ENCODE results near the gene SCAMP5.
A peak's percentile ranks its signal among the peaks of the same experiment; 100 is the strongest.

Gene SCAMP5

DNA sequence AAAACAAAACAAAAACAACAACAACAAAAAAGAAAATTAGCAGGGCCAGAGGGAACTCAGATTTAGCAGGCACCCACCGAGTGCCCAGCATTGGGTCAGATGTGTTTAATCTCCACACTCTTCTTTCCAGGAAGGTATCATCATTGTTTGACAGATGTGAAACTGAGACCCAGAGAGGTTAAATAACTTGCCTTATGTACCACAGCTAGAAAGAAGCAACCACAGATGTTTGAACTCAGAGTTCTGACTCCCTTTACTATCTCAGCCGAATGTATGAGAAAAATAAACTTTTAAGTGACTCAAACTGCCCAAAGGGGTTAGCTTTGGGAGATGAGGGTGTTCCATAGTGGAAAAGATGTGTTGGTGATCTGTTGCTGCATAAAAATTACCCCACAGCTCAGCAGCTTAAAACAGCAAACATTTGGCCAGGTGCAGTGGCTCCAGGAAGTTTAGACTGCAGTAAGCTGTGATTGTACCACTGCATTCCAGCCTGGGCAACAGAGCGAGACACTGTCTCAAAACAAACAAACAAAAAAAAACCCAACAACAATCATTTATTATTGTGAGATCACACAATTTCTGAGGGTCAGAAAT lies 34.3 kb upstream of the SCAMP5 start:
- Histone ChIP-seq H4K20me1 (ENCODE audit: insufficient read depth, low read length, poor library complexity, severe bottlenecking) (no peaks in the 10 kb centered on the region), H3K9me2 (replicated peaks; ENCODE audit: low read depth, low read length) (no peaks in the 10 kb centered on the region), H3K9ac (ENCODE audit: low read depth, low read length, poor library complexity, severe bottlenecking) (no peak overlapping the region), H2AFZ (ENCODE audit: low read length) (peak overlapping the region; percentile 73), H3K4me2 (ENCODE audit: low read depth, low read length, poor library complexity, severe bottlenecking) (no peak overlapping the region), H3K27me3 (ENCODE audit: insufficient read depth, low read length, poor library complexity, severe bottlenecking) (no peaks in the 10 kb centered on the region), H3K36me3 (ENCODE audit: insufficient read depth, low read length) (no peaks in the 10 kb centered on the region), H3K4me3 (ENCODE audit: low read length, poor library complexity, severe bottlenecking) (no peak overlapping the region), H3K79me2 (ENCODE audit: insufficient read depth, low read length) (no peaks in the 10 kb centered on the region), H3K4me1 (ENCODE audit: insufficient read depth, low read length, poor library complexity, severe bottlenecking) (peaks cover 3% of the 10 kb centered on the region), H3F3A (ENCODE audit: low read depth) (no peaks in the 10 kb centered on the region), H3K9me3 (ENCODE audit: insufficient read depth, low read depth, low read length) (no peaks in the 10 kb centered on the region)
- TF ChIP-seq, protein P1, sequence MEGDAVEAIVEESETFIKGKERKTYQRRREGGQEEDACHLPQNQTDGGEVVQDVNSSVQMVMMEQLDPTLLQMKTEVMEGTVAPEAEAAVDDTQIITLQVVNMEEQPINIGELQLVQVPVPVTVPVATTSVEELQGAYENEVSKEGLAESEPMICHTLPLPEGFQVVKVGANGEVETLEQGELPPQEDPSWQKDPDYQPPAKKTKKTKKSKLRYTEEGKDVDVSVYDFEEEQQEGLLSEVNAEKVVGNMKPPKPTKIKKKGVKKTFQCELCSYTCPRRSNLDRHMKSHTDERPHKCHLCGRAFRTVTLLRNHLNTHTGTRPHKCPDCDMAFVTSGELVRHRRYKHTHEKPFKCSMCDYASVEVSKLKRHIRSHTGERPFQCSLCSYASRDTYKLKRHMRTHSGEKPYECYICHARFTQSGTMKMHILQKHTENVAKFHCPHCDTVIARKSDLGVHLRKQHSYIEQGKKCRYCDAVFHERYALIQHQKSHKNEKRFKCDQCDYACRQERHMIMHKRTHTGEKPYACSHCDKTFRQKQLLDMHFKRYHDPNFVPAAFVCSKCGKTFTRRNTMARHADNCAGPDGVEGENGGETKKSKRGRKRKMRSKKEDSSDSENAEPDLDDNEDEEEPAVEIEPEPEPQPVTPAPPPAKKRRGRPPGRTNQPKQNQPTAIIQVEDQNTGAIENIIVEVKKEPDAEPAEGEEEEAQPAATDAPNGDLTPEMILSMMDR (conservative IDR thresholded peaks at IDR 0.05; ENCODE audit: low read length), result no peak
- TF ChIP-seq EZH2phosphoT487 (IDR thresholded peaks at IDR 0.05; ENCODE audit: borderline replicate concordance), result no peak

- Histone ChIP-seq H3K9ac (ENCODE audit: low read depth, low read length, poor library complexity, severe bottlenecking) (no peak overlapping the region), H4K20me1 (ENCODE audit: insufficient read depth, low read length, poor library complexity, severe bottlenecking) (no peaks in the 10 kb centered on the region), H3F3A (ENCODE audit: low read depth) (no peaks in the 10 kb centered on the region), H3K9me3 (ENCODE audit: insufficient read depth, low read depth, low read length) (no peaks in the 10 kb centered on the region), H2AFZ (ENCODE audit: low read length) (peak overlapping the region; percentile 73), H3K27me3 (ENCODE audit: insufficient read depth, low read length, poor library complexity, severe bottlenecking) (no peaks in the 10 kb centered on the region), H3K36me3 (ENCODE audit: insufficient read depth, low read length) (no peaks in the 10 kb centered on the region), H3K79me2 (ENCODE audit: insufficient read depth, low read length) (no peaks in the 10 kb centered on the region), H3K4me3 (ENCODE audit: low read length, poor library complexity, severe bottlenecking) (no peak overlapping the region), H3K4me1 (ENCODE audit: insufficient read depth, low read length, poor library complexity, severe bottlenecking) (peaks cover 3% of the 10 kb centered on the region), H3K4me2 (ENCODE audit: low read depth, low read length, poor library complexity, severe bottlenecking) (no peak overlapping the region), H3K9me2 (replicated peaks; ENCODE audit: low read depth, low read length) (no peaks in the 10 kb centered on the region)
- TF ChIP-seq EZH2phosphoT487 (IDR thresholded peaks at IDR 0.05; ENCODE audit: borderline replicate concordance), result no peak
- TF ChIP-seq, protein P1 (conservative IDR thresholded peaks at IDR 0.05; ENCODE audit: low read length), result no peak
Measured at GRCh38 chr15:74961616-74962015, 33.7 kb upstream of the SCAMP5 start.

DNA sequence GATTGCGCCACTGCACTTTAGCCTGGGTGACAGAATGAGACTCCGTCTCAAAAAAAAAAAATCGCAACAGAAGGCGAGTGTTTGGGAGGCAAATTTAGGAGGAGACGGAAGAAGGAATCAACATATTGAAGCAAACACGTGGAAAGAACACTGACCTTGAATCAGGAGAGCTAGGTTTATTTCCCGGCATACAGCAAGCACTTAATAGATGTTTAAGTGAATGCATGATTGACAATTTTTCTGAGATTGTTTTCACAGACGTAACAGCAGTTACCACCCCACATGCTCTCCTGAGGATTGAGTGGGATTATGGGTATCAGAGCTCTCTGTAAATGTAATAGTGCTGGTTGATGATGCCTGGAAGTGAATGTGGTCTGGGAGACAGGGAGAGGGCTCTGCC lies 33.1 kb upstream of the SCAMP5 start:
- Histone ChIP-seq H3K4me3 (ENCODE audit: low read length, poor library complexity, severe bottlenecking) (no peak overlapping the region), H2AFZ (ENCODE audit: low read length) (no peak overlapping the region), H4K20me1 (ENCODE audit: insufficient read depth, low read length, poor library complexity, severe bottlenecking) (no peaks in the 10 kb centered on the region), H3K36me3 (ENCODE audit: insufficient read depth, low read length) (no peaks in the 10 kb centered on the region), H3K27me3 (ENCODE audit: insufficient read depth, low read length, poor library complexity, severe bottlenecking) (no peaks in the 10 kb centered on the region), H3K4me2 (ENCODE audit: low read depth, low read length, poor library complexity, severe bottlenecking) (no peak overlapping the region), H3K9ac (ENCODE audit: low read depth, low read length, poor library complexity, severe bottlenecking) (no peak overlapping the region), H3K79me2 (ENCODE audit: insufficient read depth, low read length) (no peaks in the 10 kb centered on the region), H3K4me1 (ENCODE audit: insufficient read depth, low read length, poor library complexity, severe bottlenecking) (peaks cover 3% of the 10 kb centered on the region), H3F3A (ENCODE audit: low read depth) (no peaks in the 10 kb centered on the region), H3K9me2 (replicated peaks; ENCODE audit: low read depth, low read length) (no peaks in the 10 kb centered on the region), H3K9me3 (ENCODE audit: insufficient read depth, low read depth, low read length) (no peaks in the 10 kb centered on the region)
- no peak for TF ChIP-seq EZH2phosphoT487 (IDR thresholded peaks at IDR 0.05; ENCODE audit: borderline replicate concordance)
- TF ChIP-seq, protein P1 (conservative IDR thresholded peaks at IDR 0.05; ENCODE audit: low read length), result no peak
